Panc1 (cell line): ENCODE results near the gene PDZRN4. TPM values are rescaled to one million over a fixed set of nuclear protein-coding genes. Genes with fewer than 3 reads are reported as not detected.

Source experiments
- ATAC-seq: fragments of 200-7000 bp; cut with Tn5 transposase; 2 replicates; pipeline ENCODE4 v1.9.1; 2020; ENCODE audit warnings: mild to moderate bottlenecking, moderate library complexity
- BruUV-seq: library from RNA; stranded (reverse); fragments of 400-500 nt; replicated peaks from 2 replicates; lab custom pipeline; 2021; lab: Mats Ljungman, UMichigan
- CTCF ChIA-PET: fragments of 300-600 bp; sonication (Branson Sonifier 250); formaldehyde crosslinking; loops from one replicate; lab custom pipeline; 2022; ENCODE audit warnings: antibody characterized with exemption; lab: Charles Lee
- POLR2A ChIA-PET: fragments of 300-600 bp; sonication (Branson Sonifier 250); formaldehyde crosslinking; loops from one replicate; lab custom pipeline; 2022; ENCODE audit warnings: antibody characterized with exemption; lab: Charles Lee
- DNase-seq: peaks from one replicate; pipeline ENCODE4 v3.0.0-alpha.2; 2010; ENCODE audit warnings: low read depth, low spot score
- H3K27ac ChIP-seq: 2 replicates; pipeline ENCODE4 v1.5.1; 2011; ENCODE audit warnings: mild to moderate bottlenecking, low read length, inconsistent platforms
- H3K27me3 ChIP-seq: fragments of 200-500 bp; sonication (Bioruptor generic); 2 replicates; pipeline ENCODE4 v1.6.0; 2014; ENCODE audit warnings: low read length, inconsistent platforms; ENCODE audit not compliant: control insufficient read depth, insufficient read depth
- H3K36me3 ChIP-seq: fragments of 200-500 bp; sonication (Bioruptor generic); 2 replicates; pipeline ENCODE4 v1.5.1; 2014; ENCODE audit warnings: inconsistent platforms, mild to moderate bottlenecking, low read length, moderate library complexity; ENCODE audit not compliant: control insufficient read depth, insufficient read depth
- H3K4me1 ChIP-seq: 2 replicates; pipeline ENCODE4 v1.5.1; 2011; ENCODE audit warnings: inconsistent platforms, mild to moderate bottlenecking, low read length, moderate library complexity; ENCODE audit not compliant: control insufficient read depth, insufficient read depth
- H3K4me3 ChIP-seq, 2 experiments: 2 replicates each; pipeline ENCODE4 v1.5.1; 2011 to 2012; ENCODE audit warnings: low read depth in 2 of 2, low read length in 2 of 2, mild to moderate bottlenecking in 2 of 2, inconsistent platforms in 1 of 2, moderate library complexity in 1 of 2
- H3K9me3 ChIP-seq: fragments of 200-500 bp; sonication (Bioruptor generic); 2 replicates; pipeline ENCODE4 v1.5.1; 2014; ENCODE audit warnings: low read depth, mild to moderate bottlenecking, inconsistent platforms, low read length, moderate library complexity; ENCODE audit not compliant: control insufficient read depth, insufficient read depth
- CTCF ChIP-seq: fragments of 450-650 bp; IDR thresholded peaks from 2 replicates; pipeline ENCODE4 v1.5.1; 2017; ENCODE audit warnings: mild to moderate bottlenecking
- POLR2AphosphoS5 ChIP-seq: IDR thresholded peaks from 2 replicates; pipeline ENCODE4 v1.6.1; 2012; ENCODE audit warnings: mild to moderate bottlenecking, low read depth, low read length, moderate library complexity
- REST ChIP-seq, 2 experiments: IDR thresholded peaks; 2 replicates each; pipeline ENCODE4 v1.6.1; 2011 to 2012; ENCODE audit warnings: low read depth in 2 of 2, control low read depth in 1 of 2, low read length in 1 of 2, mild to moderate bottlenecking in 1 of 2, moderate library complexity in 1 of 2; ENCODE audit not compliant: insufficient read depth in 1 of 2
- SIN3A ChIP-seq: IDR thresholded peaks from 2 replicates; pipeline ENCODE4 v1.6.1; 2012; ENCODE audit warnings: low read depth, mild to moderate bottlenecking, low read length, moderate library complexity, borderline replicate concordance; ENCODE audit not compliant: insufficient read depth
- TCF7L2 ChIP-seq: IDR thresholded peaks from 2 replicates; pipeline ENCODE4 v1.6.1; 2011; ENCODE audit warnings: mild to moderate bottlenecking, low read depth, low read length, inconsistent platforms
- in situ Hi-C: cut with HindIII; loops from 2 replicates; pipeline ENCODE4 v1.10.0; 2016; ENCODE audit warnings: low sequenced_read_pairs, low pct_unique_long_range_greater_than_20kb
- intact Hi-C: fragments of 100-400 bp; cut with micrococcal nuclease; formaldehyde crosslinking; loops from one replicate; pipeline ENCODE4 v1.10.0; 2022; ENCODE audit not compliant: unreplicated experiment
- total RNA-seq: library from RNA; stranded (reverse); gene quantifications from one replicate; pipeline ENCODE4 v1.2.1, GENCODE V29; 2021; ENCODE audit not compliant: unreplicated experiment

The PDZRN4 gene
- total RNA-seq, 1 experiment from 2014 or later, result not detected

GRCh38 chr12:41596190-41596589 is 408.1 kb downstream of the PDZRN4 start:
- no TSS peak for BruUV-seq
- TF ChIP-seq CTCF, result no peak
- TF ChIP-seq TCF7L2, result no peak
- no peak for TF ChIP-seq POLR2AphosphoS5
- TF ChIP-seq SIN3A, result no peak
- TF ChIP-seq REST (IDR thresholded peaks at IDR 0.05; ENCODE audit: insufficient read depth in 1 of 2, low read depth in 2 of 2, low read length in 1 of 2), result no peak
- ChIA-PET POLR2A (no interaction called here), CTCF (interaction anchor here (0.6 kb wide), 1 partner anchor 424 kb away, joined by 4 read pairs; no protein-coding TSS in a partner anchor)
- H3K4me3 ChIP-seq, result no peak overlapping the region
- H3K9me3 ChIP-seq, result no peaks in the 10 kb centered on the region
- DNase-seq (no peak), ATAC-seq (no peak)
- in situ Hi-C loops (no loop called here), intact Hi-C loops (no loop called here)
- H3K27me3 ChIP-seq, result no peaks in the 10 kb centered on the region
- H3K4me1 ChIP-seq, result no peaks in the 10 kb centered on the region
- no peak overlapping the region for H3K27ac ChIP-seq
- no peaks in the 10 kb centered on the region for H3K36me3 ChIP-seq

GRCh38 chr12:41604830-41605229 is 416.7 kb downstream of the PDZRN4 start:
- no peak overlapping the region for H3K4me3 ChIP-seq
- no peaks in the 10 kb centered on the region for H3K36me3 ChIP-seq
- no peaks in the 10 kb centered on the region for H3K9me3 ChIP-seq
- POLR2A ChIA-PET, result no interaction called here
- H3K4me1 ChIP-seq, result no peaks in the 10 kb centered on the region
- no peaks in the 10 kb centered on the region for H3K27me3 ChIP-seq
- in situ Hi-C loops, result no loop called here
- TF ChIP-seq SIN3A (no peak), TCF7L2 (no peak), REST (IDR thresholded peaks at IDR 0.05; ENCODE audit: insufficient read depth in 1 of 2, low read depth in 2 of 2, low read length in 1 of 2) (no peak), CTCF (no peak), POLR2AphosphoS5 (no peak)
- DNase-seq (no peak), ATAC-seq (no peak)
- no peak overlapping the region for H3K27ac ChIP-seq
- CTCF ChIA-PET, result no interaction called here
- BruUV-seq, result no TSS peak
- intact Hi-C loops, result no loop called here
